ENCODE data around the gene RPL39.
"Not testable (repeated sequence)": the region's sequence is repeated elsewhere in the genome, so short reads cannot be mapped to it uniquely, and the experiment has no call there.

Gene RPL39

DNA sequence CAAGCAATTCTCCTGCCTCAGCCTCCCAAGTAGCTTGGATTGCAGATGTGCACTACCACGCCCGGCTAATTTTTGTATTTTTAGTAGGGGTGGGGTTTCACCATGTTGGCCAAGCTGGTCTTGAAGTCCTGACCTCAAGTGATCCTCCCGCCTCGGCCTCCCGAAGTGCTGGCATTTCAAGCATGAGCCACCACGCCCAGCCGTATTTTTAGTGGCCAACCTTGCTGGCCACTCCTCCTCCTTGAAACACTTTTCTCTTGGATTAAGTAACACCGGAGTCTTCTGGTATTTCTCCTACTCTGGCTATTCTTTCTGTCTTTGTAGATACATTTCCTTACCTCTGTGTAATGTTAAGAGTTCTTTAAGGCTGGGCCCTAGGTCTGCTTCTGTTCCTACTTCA, 11.1 kb upstream of the RPL39 start:
- no peaks in the 10 kb centered on the region for H3K9me3 ChIP-seq (ENCODE audit: control insufficient read depth in 5 of 5, low read length in 5 of 5)
- no peak overlapping the region for H3K27ac ChIP-seq (ENCODE audit: low read depth, low read length)
- no peaks in the 10 kb centered on the region for H3K36me3 ChIP-seq (ENCODE audit: control insufficient read depth in 5 of 5, insufficient read depth in 5 of 5, low read length in 5 of 5)
- H3K9ac ChIP-seq (ENCODE audit: low read length in 5 of 5): no peak overlapping the region
- H3K27me3 ChIP-seq (ENCODE audit: control insufficient read depth in 5 of 5, insufficient read depth in 4 of 5, low read length in 5 of 5): no peaks in the 10 kb centered on the region
- H3K4me1 ChIP-seq (ENCODE audit: control insufficient read depth in 5 of 5, insufficient read depth in 5 of 5, low read length in 5 of 5): peaks cover 0 to 2% (median 0%) of the 10 kb centered on the region in 5 donors
- H3K4me3 ChIP-seq (ENCODE audit: low read depth in 1 of 5, low read length in 5 of 5): no peak overlapping the region

GRCh38 chrX:119801253-119802221, 10.1 kb upstream of the RPL39 start:
- Histone ChIP-seq H3K9me3 (ENCODE audit: control insufficient read depth in 5 of 5, low read length in 5 of 5) (no peaks in the 10 kb centered on the region), H3K4me1 (ENCODE audit: control insufficient read depth in 5 of 5, insufficient read depth in 5 of 5, low read length in 5 of 5) (peaks cover 0 to 2% (median 0%) of the 10 kb centered on the region in 5 donors), H3K9ac (ENCODE audit: low read length in 5 of 5) (no peak overlapping the region), H3K27me3 (ENCODE audit: control insufficient read depth in 5 of 5, insufficient read depth in 4 of 5, low read length in 5 of 5) (no peaks in the 10 kb centered on the region), H3K36me3 (ENCODE audit: control insufficient read depth in 5 of 5, insufficient read depth in 5 of 5, low read length in 5 of 5) (no peaks in the 10 kb centered on the region), H3K4me3 (ENCODE audit: low read depth in 1 of 5, low read length in 5 of 5) (no peak overlapping the region), H3K27ac (ENCODE audit: low read depth, low read length) (no peak overlapping the region)

DNA sequence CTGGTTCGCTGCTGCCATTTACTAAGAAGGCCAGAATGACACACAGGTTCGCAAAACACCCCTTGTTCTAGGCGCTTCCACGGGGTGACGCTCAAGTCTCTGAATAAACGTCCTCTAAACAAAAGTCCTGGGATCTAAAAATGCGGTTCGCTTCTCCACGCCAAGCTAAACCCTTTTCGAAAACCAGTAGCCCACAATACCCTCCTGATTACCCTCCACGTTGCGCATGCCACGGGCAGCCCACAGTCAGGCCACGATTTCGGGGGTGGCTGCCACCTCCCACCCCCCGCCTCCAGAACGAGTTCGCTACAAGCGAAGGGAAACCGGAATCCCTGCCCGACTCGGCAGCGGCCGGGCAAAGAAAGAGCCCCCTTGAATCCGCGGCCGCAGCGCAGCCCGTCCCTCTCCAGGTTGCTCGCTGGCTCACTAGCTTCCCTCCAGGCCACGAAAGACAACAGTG, 423 bp downstream of the RPL39 start:
- Histone ChIP-seq H3K36me3 (ENCODE audit: control insufficient read depth in 5 of 5, insufficient read depth in 5 of 5, low read length in 5 of 5) (peaks cover 0 to 29% (median 16%) of the 10 kb centered on the region in 5 donors), H3K27me3 (ENCODE audit: control insufficient read depth in 5 of 5, insufficient read depth in 4 of 5, low read length in 5 of 5) (peaks cover 0 to 7% (median 0%) of the 10 kb centered on the region in 5 donors), H3K4me1 (ENCODE audit: control insufficient read depth in 5 of 5, insufficient read depth in 5 of 5, low read length in 5 of 5) (peaks cover 8 to 39% (median 27%) of the 10 kb centered on the region in 5 donors), H3K9ac (ENCODE audit: low read length in 5 of 5) (peak overlapping the region; percentile 81 to 91 (median 87)), H3K27ac (ENCODE audit: low read depth, low read length) (peak overlapping the region; percentile 98), H3K4me3 (ENCODE audit: low read depth in 1 of 5, low read length in 5 of 5) (peak overlapping the region; percentile 73 to 81 (median 80)), H3K9me3 (ENCODE audit: control insufficient read depth in 5 of 5, low read length in 5 of 5) (peaks cover 0 to 5% (median 0%) of the 10 kb centered on the region in 5 donors)

DNA sequence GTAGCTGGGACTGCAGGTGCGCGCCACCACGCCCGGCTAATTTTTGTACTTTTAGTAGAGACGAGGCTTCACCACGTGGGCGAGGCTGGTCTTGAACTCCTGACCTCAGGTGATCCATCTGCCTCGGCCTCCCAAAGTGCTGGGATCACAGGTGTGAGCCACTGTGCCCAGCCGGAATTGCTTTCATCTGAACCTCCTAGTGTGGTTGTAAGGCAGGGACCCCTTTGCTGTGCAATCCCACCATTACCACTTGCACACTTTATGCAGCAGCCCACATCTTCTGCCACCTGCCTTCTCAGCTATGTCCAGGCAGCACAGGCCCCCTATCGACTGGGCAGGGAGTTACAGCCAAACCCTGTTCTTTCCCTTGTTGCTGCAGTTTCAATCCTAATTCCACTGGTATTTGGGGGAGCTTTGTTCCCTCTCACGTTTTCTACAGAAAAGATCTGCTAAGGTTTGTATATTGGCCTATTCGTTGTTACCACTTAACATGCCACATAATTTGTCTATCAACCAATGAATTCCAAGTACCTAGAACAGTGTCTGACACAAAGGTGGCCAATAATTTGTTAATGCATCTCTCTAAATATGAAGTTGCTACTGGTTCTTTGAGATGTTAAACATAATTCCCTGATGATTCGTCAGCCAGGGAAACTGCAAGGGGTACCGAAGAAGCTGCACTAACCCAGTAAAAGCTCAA, 6.5 kb downstream of the RPL39 start:
- Histone ChIP-seq H3K27ac (ENCODE audit: low read depth, low read length) (no peak overlapping the region), H3K27me3 (ENCODE audit: control insufficient read depth in 5 of 5, insufficient read depth in 4 of 5, low read length in 5 of 5) (no peaks in the 10 kb centered on the region), H3K4me1 (ENCODE audit: control insufficient read depth in 5 of 5, insufficient read depth in 5 of 5, low read length in 5 of 5) (peaks cover 0 to 27% (median 17%) of the 10 kb centered on the region in 5 donors), H3K9ac (ENCODE audit: low read length in 5 of 5) (no peak overlapping the region), H3K36me3 (ENCODE audit: control insufficient read depth in 5 of 5, insufficient read depth in 5 of 5, low read length in 5 of 5) (peaks cover 3 to 41% (median 26%) of the 10 kb centered on the region in 5 donors), H3K4me3 (ENCODE audit: low read depth in 1 of 5, low read length in 5 of 5) (no peak overlapping the region), H3K9me3 (ENCODE audit: control insufficient read depth in 5 of 5, low read length in 5 of 5) (no peaks in the 10 kb centered on the region)

DNA sequence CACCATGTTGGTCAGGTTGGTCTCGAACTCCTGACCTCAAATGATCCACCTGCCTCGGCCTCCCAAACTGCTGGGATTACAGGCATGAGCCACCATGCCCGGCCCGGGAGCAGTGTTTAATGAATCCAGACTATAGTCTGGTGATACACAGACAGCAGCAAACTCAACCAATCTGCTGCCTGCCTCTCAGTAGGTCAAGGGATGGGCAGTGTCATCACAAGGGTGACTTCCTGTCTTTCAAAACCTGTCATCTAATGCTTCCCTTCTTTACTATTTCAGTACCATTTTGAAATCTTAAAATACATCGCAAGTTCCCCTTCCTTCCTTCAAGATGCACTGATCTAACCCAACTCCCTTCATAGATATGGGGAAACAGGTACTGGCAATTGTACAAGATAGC, 8.4 kb downstream of the RPL39 start:
- H3K36me3 ChIP-seq (ENCODE audit: control insufficient read depth in 5 of 5, insufficient read depth in 5 of 5, low read length in 5 of 5): peaks cover 2 to 26% (median 19%) of the 10 kb centered on the region in 5 donors
- peaks cover 0 to 10% (median 7%) of the 10 kb centered on the region in 5 donors for H3K4me1 ChIP-seq (ENCODE audit: control insufficient read depth in 5 of 5, insufficient read depth in 5 of 5, low read length in 5 of 5)
- no peak overlapping the region for H3K27ac ChIP-seq (ENCODE audit: low read depth, low read length)
- no peak overlapping the region for H3K9ac ChIP-seq (ENCODE audit: low read length in 5 of 5)
- H3K27me3 ChIP-seq (ENCODE audit: control insufficient read depth in 5 of 5, insufficient read depth in 4 of 5, low read length in 5 of 5): no peaks in the 10 kb centered on the region
- no peak overlapping the region for H3K4me3 ChIP-seq (ENCODE audit: low read depth in 1 of 5, low read length in 5 of 5)
- no peaks in the 10 kb centered on the region for H3K9me3 ChIP-seq (ENCODE audit: control insufficient read depth in 5 of 5, low read length in 5 of 5)

DNA sequence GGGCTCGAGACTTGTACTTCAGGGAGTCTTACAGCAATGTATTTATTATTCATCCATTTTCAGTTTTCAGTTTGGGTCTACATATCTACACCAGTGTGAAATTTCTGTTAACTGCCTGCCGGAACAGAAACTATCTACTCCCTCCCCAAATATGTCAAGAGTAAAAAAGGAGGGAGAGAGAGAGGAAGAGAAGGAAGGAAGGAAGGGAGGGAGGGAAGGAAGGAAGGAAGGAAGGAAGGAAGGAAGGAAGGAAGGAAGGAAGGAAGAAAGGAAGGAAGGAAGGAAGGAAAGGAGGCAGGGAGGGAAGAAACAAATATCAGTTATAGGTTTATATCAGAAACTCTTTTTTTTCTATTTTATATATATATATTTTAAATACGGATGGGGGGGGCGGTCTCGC, 12.6 kb downstream of the RPL39 start:
- no peaks in the 10 kb centered on the region for H3K9me3 ChIP-seq (ENCODE audit: control insufficient read depth in 5 of 5, low read length in 5 of 5)
- peaks cover 0 to 10% (median 0%) of the 10 kb centered on the region in 5 donors for H3K27me3 ChIP-seq (ENCODE audit: control insufficient read depth in 5 of 5, insufficient read depth in 4 of 5, low read length in 5 of 5)
- no peak overlapping the region for H3K9ac ChIP-seq (ENCODE audit: low read length in 5 of 5)
- peaks cover 0 to 9% (median 4%) of the 10 kb centered on the region in 5 donors for H3K36me3 ChIP-seq (ENCODE audit: control insufficient read depth in 5 of 5, insufficient read depth in 5 of 5, low read length in 5 of 5)
- no peak overlapping the region for H3K27ac ChIP-seq (ENCODE audit: low read depth, low read length)
- H3K4me1 ChIP-seq (ENCODE audit: control insufficient read depth in 5 of 5, insufficient read depth in 5 of 5, low read length in 5 of 5): peaks cover 0 to 10% (median 0%) of the 10 kb centered on the region in 5 donors
- H3K4me3 ChIP-seq (ENCODE audit: low read depth in 1 of 5, low read length in 5 of 5): no peak overlapping the region

DNA sequence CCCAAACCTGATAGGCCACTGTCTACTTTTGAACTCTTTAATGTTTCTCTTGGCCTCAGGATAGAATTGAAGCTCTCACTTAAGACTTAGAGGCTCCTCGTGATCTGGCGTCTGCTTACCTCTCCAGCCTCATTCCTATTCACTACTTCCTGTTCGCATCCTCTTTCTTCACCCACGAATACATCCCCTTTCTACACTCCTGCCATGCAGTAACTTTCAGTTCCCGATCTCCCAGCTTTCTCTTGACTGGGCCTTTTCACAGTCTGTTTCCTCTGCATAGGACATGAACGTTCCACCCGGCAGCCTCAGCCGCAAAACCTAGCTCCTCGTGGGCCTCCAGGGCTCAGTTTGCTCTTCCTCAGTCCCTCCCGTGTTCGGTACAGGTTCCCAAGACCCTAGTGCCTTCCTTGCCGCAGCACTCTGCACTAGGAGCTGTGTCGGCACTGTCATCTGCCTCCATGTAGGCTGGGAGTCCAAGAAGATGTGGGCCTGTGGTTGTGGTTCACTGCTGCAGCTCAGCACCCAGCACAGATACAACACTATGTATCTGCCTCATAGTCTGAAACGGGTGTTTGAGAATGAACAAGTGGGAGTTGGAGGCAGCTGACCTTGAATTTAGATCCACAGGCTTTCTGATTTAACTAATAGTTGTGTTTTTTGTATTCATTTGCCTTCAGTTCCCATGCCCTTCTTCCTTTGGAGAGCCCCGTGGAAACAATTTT, 15.8 kb downstream of the RPL39 start:
- no peak overlapping the region for H3K27ac ChIP-seq (ENCODE audit: low read depth, low read length)
- H3K4me1 ChIP-seq (ENCODE audit: control insufficient read depth in 5 of 5, insufficient read depth in 5 of 5, low read length in 5 of 5): peaks cover 0 to 10% (median 0%) of the 10 kb centered on the region in 5 donors

GRCh38 chrX:119769388-119769787, 22.0 kb downstream of the RPL39 start:
- not testable (repeated sequence) for H3K4me3 ChIP-seq (ENCODE audit: low read depth in 1 of 5, low read length in 5 of 5); H3K4me1 ChIP-seq (ENCODE audit: control insufficient read depth in 5 of 5, insufficient read depth in 5 of 5, low read length in 5 of 5); H3K9me3 ChIP-seq (ENCODE audit: control insufficient read depth in 5 of 5, low read length in 5 of 5); H3K27me3 ChIP-seq (ENCODE audit: control insufficient read depth in 5 of 5, insufficient read depth in 4 of 5, low read length in 5 of 5); H3K36me3 ChIP-seq (ENCODE audit: control insufficient read depth in 5 of 5, insufficient read depth in 5 of 5, low read length in 5 of 5); H3K9ac ChIP-seq (ENCODE audit: low read length in 5 of 5); H3K27ac ChIP-seq (ENCODE audit: low read depth, low read length)

More for the DNA sequence above, 15.8 kb downstream of the RPL39 start:
- H3K9me3 ChIP-seq (ENCODE audit: control insufficient read depth in 5 of 5, low read length in 5 of 5): no peaks in the 10 kb centered on the region
- no peak overlapping the region for H3K4me3 ChIP-seq (ENCODE audit: low read depth in 1 of 5, low read length in 5 of 5)
- H3K9ac ChIP-seq (ENCODE audit: low read length in 5 of 5): no peak overlapping the region
- no peaks in the 10 kb centered on the region for H3K36me3 ChIP-seq (ENCODE audit: control insufficient read depth in 5 of 5, insufficient read depth in 5 of 5, low read length in 5 of 5)
- peaks cover 0 to 10% (median 0%) of the 10 kb centered on the region in 5 donors for H3K27me3 ChIP-seq (ENCODE audit: control insufficient read depth in 5 of 5, insufficient read depth in 4 of 5, low read length in 5 of 5)

DNA sequence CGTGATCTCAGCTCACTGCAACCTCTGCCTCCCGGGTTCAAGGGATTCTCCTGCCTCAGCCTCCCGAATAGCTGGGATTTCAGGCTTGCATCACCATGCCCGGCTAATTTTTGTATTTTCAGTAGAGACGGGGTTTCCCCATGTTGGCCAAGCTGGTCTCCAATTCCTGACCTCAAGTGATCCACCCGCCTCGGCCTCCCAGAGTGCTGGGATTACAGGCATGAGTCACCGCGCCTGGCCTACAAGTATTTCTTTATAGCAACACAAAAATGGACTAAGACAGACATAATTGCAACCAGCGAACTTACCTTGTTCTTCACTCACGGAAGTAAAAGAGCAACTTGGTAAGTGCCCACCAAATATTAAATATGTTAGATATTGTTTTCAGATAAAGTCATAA, 23.0 kb downstream of the RPL39 start:
- not testable (repeated sequence) for H3K9ac ChIP-seq (ENCODE audit: low read length in 5 of 5); H3K4me1 ChIP-seq (ENCODE audit: control insufficient read depth in 5 of 5, insufficient read depth in 5 of 5, low read length in 5 of 5); H3K27ac ChIP-seq (ENCODE audit: low read depth, low read length); H3K27me3 ChIP-seq (ENCODE audit: control insufficient read depth in 5 of 5, insufficient read depth in 4 of 5, low read length in 5 of 5); H3K36me3 ChIP-seq (ENCODE audit: control insufficient read depth in 5 of 5, insufficient read depth in 5 of 5, low read length in 5 of 5); H3K4me3 ChIP-seq (ENCODE audit: low read depth in 1 of 5, low read length in 5 of 5); H3K9me3 ChIP-seq (ENCODE audit: control insufficient read depth in 5 of 5, low read length in 5 of 5)
